GM19438 (cell line): ENCODE results near the gene TMA7.
"Not testable (repeated sequence)": the region's sequence is repeated elsewhere in the genome, so short reads cannot be mapped to it uniquely, and the experiment has no call there.

Experiments
- ATAC-seq: cut with Tn5 transposase; IDR thresholded peaks from one replicate; pipeline ENCODE4 v1.9.1; 2021; ENCODE audit warnings: low read depth; ENCODE audit not compliant: unreplicated experiment

TMA7 gene

DNA sequence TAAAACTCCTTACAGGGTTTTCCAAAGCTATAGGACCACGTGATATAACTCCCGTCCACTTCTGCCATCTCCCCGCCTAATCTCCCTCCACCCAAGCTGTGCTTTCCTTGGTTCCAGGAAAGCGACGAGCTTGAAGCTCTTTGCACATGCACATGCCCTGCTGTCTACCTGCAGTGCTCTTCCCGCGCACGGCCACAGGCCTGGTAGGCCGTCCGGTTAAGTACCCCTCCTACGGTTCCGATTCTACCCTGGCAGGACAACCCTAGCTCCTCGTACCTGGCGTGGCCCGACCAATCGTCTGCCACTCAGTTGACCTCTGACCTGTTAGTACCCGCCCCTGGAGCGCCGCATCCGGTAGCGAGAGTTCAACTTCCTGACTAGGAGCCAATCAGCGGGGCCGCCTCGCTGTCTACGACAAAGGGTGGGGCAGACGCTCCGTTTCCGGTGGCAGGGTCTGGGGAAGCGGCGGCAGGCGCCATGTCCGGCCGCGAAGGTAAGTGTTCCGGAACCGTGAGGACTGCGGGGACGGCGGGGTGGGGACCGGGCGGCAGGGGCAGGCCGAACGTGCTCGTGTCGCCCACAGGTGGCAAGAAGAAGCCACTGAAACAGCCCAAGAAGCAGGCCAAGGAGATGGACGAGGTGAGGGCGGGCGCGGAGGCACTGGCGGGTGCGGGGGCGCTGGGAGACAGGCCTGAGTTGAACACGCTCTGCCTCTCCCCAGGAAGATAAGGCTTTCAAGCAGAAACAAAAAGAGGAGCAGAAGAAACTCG, at the start of gene TMA7, which contains the start of gene CCDC51:
TMA7 (plus strand) TSS at position 438 of the 770 bp plus-strand sequence; CDS start at position 478, 40 bp downstream.
CCDC51 (minus strand) TSS at position 300 of the 770 bp plus-strand sequence. CDS start 4,991 bp downstream, outside the sequence.
- peak; percentile 95 for ATAC-seq

DNA sequence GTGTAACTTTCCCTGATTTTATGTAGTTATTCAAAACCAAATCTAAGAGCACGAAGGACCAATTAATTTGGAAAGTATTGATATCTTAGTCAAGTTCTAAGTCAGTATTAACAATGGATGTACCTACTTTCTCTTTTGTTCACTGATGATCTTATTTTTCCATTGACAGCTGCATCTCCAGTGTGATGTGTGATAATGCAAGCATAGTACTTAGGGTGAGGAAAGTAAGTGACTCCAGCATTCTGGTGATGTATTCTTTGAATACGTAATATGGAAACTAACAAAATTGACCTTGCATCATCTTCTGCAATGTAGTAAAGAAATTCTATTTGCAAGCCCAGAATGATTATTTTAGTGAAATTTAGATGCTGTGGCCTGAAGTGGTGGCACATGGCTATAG, 45.7 kb upstream of the TMA7 start:
- ATAC-seq = no peak

DNA sequence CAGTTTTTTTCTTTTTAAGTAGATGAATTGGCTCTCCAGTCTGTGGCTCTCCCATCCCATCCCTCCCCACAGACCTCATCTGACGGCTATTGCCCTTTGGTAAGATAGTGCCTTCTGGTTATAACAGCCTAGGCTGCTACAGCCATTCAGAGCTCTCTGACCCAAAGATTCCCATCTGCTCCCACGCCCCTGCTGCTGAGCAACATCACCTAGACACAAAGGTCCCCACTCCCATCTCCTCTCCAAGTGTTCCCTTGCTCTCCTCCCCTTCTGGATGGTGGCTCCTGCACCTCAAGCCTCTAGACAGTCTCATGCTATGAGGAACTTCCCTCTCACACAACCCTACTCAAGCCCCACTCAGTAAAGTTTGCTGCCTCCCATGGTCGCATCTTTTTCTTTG, 44.3 kb upstream of the TMA7 start:
- ATAC-seq = no peak

DNA sequence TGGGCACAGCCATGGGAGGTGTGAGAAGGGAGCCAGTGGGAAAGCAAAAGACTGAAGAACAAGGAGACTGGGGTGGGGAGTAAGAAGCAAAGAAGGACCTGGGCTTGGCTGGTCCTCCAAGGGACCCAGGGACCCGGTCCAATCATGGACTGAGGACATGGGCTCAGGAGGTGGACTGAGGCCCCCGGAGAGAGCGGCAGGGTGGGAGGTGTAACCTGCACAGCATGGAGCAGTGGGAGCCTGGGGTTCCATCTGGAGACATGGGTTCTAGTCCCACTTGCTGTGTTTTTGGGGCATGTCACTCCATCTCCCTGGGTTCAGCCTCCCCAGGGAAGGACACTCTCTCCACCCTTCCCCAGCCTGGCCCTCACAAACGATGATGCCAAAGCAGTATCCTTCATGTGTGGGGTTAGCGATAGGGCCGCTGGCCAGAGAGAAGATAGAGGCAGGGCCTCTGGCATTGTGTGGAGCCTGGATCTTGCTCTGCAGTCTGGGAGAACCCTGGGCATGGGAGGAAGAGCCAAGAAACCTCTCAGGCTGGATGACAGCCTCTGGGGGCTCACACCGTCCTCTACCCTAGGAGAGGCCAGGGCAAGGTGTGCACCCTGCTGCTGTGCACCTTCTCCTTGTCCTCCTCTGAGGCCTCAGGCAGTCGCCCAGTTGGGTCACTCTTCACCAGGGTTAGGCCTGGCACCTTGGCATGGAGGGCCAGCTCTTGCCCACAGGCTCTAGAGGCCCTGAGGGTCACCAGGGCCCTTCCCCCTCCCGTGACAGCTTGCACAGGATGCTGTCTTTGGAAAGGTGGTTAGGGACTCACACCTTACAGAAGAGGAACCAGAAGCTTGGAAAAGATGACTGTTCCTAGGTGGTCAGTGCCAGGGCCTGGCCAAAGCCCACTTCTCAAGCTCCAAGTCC, 42.0 kb upstream of the TMA7 start:
- no peak for ATAC-seq

DNA sequence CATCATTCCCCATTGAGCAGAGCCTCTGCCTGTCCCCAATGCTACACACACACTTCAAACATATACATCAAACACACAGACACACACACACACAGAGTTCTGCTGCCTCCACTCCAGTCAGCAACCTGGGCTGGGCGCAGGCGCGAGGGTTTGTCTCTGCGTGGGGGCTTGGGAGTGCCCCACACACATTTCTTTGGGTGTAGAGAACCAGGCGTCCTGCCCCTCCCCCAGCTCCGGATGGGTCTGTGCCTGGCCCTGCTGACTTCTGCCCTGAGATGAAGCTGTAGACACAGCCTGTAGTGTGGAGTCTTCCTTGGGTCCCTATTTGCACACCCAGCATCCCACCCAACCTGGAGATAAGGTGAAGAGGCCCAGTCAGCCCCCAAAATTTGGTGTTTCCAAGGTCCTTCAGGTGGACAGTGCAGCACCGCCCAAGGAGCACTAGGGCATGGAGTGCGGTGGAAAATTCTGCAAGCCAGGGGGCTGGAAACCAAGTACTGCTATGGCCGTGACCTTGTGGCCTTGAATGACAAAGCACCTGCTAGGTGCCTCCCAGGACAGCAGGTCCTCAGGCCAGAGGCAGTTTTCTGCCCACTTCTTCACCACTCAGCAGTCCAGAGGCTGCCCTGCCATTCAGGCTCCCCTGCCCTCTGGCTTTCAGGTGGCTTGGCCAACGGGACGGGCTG, 41.2 kb upstream of the TMA7 start:
- no peak for ATAC-seq

DNA sequence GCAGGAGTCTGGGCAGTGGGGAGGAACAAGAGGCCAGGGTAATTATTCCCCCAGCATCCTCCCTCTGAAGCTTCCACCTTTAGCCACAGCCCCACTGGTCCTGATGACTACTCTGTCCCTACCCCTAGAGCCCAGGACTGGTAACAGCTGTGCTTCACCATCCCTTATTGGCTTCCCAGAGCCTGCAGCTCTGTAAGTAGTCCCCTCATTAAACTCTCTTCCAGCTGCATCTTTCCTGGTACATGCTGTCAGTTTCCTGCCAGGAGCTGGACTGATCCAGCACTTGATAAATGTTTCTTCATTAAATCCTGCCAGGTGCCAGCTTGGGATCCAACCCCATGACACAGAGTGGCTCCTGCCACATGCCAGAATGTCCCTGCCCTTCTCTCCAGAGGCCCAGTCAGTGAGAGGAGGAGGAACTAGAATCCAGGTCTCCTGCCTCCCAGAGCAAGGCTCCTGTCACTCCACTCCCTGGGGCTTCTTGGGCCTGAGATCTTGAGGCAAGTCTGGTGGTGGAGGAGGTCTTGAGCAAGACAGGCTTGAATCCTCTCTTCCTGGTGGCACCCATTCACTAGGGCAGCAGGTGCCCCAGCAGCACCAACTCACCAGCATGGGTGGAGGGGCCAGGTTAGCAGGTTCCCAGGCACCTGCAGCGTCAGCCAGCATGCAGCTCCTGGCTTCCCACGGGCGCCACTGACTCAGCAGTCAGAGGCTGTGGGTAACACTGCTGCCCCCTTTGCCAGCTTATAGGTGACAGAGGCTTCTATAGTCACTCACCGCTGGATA, 40.5 kb upstream of the TMA7 start:
- no peak for ATAC-seq

DNA sequence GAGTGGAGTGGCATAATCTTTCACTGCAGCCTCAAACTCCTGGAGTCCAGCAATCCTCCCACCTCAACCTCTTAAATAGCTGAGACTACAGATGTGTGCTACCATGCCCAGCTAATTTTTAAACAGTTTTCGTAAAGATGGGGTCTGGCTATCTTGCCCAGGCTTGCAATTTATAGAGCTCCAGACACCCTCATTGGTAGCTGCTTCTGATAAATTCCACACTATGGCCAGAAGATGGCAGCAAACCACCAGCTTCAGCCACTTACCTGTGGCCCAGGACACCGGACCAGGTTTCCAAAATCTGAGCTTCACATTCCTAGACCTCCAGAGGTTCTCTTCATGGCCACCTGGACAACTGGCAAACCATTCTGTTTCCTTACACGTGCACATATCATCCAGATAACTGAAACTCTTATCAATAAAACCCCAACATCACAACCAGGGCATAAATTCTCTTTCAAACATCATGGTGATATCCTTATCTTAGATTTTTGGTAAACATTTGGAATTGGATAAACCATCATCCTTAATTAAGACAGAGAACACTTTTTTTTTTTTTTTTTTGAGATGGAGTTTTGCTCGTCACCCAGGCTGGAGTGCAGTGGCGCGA, 39.1 kb upstream of the TMA7 start:
- ATAC-seq = no peak

DNA sequence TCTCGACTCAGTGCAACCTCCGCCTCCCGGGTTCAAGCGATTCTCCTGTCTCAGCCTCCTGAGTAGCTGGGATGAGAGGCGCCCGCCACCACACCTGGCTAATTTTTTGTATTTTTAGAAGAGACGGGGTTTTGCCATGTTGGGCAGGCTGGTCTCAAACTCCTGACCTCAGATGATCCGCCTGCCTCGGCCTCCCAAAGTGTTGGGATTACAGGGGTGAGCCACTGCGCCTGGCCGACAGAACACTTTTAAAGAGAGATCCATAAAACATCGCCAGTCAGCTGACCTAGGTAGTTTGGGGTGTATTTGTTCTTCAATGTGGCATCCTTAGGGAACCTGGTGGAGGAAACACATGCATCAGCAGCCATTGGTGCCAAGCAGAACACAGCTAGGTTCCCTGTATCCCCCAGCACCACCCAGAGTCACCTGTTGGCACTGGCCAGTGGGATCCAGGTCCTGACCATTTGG, 38.6 kb upstream of the TMA7 start:
- ATAC-seq = not testable (repeated sequence)

DNA sequence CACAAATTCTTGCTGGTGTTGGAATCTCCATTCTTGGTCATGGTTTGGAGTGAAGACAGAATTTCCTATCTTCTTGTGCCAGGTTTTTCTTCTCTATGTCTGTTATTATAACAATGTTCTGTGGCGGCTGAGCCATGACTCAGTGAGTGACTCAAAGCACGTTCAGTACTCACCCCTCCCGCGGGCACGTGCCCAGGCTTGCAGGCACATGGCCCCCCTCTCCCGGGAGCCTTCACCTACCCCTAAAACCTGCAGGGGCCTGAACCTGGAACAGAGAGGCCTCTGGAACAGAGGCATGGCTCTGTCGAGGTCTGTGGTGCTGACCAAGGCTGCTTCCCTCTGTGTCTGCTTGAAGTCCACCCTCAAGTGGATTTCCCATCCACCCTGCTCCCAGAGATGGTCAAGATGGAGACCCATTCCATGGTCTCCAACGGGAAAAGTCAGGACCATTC, 37.8 kb upstream of the TMA7 start:
- no peak for ATAC-seq

DNA sequence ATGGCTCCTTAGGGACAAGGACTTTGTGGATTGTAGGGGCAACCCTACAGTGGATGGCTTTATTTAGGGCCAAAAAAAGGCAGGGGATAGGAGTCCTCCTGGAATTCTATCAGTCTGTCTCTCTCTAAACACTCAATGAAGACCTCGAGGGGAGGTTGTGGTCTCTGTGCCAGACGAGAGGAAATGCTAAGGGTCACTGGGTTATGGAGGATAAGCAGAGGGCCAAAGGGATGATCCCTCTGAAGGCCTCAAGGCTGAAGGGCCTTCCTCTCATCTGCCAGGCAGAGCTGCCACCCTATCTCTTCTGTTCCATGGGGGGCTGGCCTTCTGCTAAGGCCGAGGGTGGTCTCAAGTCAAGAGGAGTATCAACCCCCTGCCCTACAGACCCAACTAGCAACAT, 37.1 kb upstream of the TMA7 start:
- no peak for ATAC-seq

DNA sequence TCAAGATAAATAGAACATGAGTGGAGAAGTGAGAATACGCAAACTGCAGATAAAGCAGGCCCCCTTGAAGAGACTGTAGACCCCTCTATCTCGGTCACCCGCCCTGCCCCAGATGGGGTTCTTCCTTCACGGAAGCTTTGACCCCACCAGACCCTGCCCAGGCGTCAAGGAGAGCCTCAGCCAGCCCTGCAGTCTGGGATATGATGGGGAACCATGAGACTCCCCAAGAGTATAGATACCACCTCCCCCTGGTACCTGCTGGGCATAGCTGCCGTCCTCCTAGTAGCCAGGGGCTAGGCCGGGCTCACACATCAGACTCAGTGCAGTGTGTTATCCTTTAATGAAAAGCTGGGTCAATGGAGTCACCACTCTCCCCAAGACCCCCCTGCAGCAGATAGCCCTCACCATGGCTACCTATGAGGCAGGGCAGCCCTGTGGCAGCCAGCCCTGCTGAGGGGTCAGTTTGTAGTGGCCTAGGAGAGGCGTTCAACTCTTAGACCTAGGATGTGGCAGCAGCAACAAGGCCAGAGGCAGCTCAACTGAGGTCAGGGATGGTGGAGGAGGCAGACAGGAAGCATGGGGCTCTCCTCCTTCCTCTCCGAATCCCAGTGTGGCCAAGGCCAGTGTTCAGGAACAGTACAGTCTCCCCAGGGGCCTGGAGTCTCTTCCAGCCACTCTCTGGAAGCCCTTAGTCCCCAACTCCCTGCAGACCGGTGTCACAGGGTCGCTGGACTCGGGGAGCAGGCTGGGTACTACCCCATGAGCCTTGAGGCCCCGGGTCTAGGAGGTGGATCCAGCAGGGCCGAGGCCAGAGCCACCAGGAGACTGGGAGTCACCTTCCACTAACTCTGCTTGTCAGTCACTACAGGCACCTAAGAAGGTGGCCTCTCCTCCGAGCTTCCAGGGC, 36.3 kb upstream of the TMA7 start:
- ATAC-seq = no peak

DNA sequence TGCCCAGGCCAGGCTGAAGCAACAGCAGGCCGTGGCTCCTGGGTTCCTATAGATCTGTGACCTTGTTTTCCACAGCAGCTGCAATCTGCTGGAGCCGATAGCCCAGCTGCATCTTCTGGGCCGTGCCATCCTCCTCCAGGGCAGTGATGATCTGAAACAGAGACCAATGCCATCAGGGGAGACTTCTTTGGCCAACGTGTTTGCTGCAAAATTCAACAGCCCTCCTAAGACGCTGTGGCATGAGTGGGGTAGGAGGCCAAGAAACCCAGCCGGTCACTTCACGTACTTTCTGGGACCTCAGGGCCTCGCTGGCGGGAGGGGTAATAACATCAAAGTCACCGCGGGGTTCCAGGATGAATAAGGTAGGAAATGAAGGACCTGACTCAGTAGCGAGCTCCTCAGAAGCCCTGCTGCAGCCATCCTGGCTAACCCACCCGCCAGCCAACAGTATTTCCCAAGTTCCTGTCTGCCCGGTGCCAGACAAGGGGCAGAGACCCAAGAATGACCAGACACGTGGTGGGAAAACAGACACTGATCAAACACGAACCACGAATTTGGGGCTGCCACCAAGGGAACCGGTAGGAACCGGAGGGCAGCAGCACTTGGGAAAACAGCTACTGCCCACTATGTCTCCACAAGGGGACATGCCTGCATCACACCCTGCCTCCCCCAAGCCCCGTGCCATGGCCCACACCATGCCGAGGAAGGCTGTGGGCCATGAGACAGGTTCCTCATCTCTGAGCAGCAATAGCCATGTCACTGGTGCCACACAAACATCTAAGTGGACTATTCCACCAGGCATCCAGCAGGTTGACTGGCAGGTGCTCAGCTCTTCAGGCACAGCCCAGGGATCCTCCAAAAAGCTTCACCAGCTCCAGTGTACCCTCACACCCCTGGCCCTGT, 35.4 kb upstream of the TMA7 start:
- ATAC-seq = no peak

DNA sequence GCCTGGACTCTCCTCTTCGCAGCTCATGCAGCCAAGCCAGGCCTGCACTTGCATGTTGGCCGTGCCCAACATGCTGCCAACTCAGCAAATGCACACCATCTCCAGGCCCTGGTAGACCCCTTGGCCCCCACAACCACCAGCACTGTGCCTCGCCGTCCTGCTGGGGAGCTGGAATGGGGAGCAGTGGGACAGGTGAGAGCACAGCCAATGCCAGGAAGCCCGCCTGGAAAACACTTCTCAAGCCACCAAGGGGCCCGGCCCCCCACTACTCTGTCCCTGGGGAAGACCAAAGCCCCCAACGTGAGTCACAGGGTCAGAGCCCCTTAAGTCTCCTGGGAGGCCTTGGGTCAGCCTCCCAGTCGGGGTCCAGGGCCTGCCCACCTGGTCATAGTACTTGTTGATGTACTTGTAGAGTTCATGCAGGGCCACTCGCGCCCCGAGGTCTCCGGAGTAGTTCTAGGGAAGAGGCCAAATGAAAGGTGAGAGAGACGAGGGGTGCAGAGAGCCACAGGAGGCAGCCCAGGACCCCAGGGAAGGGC, 34.6 kb upstream of the TMA7 start:
- ATAC-seq = no peak

DNA sequence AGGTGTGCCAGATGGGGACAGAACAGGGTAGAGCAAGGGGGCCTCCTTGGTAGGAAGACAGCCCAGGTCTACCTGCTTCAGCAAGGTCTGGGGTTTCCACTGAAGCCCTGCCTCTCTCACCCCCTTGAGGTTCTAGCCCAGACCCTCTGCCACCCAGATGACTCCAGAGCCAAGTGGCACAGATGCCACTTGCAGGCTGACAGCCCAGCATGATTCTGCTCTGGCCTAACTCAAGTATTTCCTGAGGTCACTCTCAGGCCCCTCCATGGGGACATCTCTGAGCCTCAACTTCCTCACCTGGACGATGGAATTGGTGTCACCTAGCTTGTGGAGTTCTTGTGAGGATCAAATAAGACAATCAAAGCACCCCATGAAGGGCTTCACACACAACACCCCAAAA, 34.1 kb upstream of the TMA7 start:
- ATAC-seq = no peak

DNA sequence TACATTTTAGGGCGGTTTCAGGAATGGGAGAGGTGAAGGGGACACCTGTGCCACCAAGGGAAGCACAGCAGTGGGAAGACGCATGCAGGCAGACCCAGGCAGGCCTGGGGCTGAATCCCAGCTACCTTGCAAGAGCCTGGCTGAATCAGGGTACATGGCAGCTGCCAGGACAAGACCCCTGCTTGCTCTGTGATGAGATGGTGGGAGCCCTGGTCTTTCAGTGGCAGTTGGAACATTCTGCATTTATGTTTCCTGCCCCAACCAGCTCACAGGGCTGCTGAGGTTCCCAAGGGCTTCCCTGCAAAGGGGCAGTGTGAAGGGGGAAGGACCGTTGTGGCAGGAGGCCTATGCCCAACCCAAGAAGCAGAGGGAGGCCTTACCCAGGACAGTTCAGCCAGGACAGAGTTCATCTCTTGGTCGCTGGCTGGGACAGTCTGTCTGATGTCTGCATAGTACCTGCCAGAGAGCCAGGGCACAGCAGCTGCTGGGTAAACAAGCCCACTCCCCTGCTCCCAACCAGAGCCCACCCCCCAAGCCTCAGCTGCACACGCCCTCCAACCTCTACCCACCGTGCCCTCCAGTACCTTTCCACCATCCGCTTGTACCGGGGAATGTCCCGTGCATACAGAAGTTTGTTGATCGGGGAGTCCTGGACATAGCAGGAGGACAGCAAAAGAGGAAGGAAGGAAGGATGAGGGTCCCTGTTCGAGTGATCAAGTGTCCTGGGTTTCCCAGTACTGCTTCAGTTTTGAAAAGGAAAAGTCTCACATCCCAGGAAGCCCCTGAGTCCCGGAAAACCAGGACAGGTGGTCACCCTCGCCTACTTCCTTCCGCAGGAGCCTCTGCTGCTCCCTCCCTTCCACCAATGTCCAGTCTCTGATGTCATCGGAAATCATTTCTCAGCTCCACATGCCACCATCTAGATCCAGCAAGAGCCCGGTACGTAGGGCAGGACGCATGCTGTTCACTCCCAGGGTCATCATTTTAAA, 33.3 kb upstream of the TMA7 start:
- ATAC-seq = no peak

DNA sequence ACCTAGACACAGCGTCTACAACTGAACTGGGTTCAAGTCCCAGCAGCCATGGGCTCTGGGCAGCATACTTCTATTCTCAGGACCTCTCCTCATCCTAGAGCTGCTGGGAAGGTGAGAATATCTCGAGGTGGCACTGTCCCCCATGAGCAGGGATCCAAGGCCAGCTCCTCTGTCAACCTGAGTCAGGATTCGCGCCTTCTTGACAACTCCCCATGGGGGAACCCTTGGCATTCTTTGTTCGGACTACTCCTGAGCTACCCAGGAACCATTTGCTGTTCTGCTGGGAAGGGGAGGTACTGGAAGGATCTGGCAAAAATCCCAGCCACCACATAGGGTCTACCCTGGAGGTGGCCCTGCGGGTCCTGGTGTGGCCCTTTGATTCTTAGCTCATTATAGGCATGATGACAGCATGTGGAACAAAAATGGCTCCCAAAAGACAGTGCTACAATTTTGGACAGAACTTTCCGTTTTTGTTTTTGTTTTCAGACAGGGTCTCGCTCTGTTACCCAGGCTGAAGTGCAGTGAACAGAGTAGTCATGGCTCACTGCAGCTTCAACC, 32.4 kb upstream of the TMA7 start:
- ATAC-seq = no peak
